Germinal center (tissue), 1 donor: Measurements from ENCODE around the gene ANKEF1.
"Not testable (repeated sequence)": the region's sequence is repeated elsewhere in the genome, so short reads cannot be mapped to it uniquely, and the experiment has no call there.

Source experiments
- DNase-seq: peaks from one replicate; pipeline ENCODE4 v3.0.0; 2012; ENCODE audit warnings: mixed read lengths, low spot score

The ANKEF1 gene

GRCh38 chr20:10032269-10032668 lies 2.5 kb upstream of the ANKEF1 start:
- not testable (repeated sequence) for DNase-seq

GRCh38 chr20:10033905-10034650 lies 709 bp upstream of the ANKEF1 start:
- DNase-seq, result no peak

GRCh38 chr20:10036321-10036720 lies 1.5 kb downstream of the ANKEF1 start:
- DNase-seq, result not testable (repeated sequence)

- no peak for DNase-seq
Measured at GRCh38 chr20:10040070-10040975, 5.5 kb downstream of the ANKEF1 start.

- DNase-seq, result no peak
Measured at GRCh38 chr20:10042086-10042485, 7.3 kb downstream of the ANKEF1 start.

GRCh38 chr20:10047427-10047826 lies 12.6 kb downstream of the ANKEF1 start:
- no peak for DNase-seq

GRCh38 chr20:10051185-10051584 lies 16.4 kb downstream of the ANKEF1 start:
- no peak for DNase-seq

- no peak for DNase-seq
Measured at GRCh38 chr20:10059006-10059405, 24.2 kb downstream of the ANKEF1 start.

GRCh38 chr20:10060226-10060625 lies 25.4 kb downstream of the ANKEF1 start:
- peak; percentile 68 for DNase-seq

- no peak for DNase-seq
Measured at GRCh38 chr20:10061641-10062040, 26.9 kb downstream of the ANKEF1 start.

GRCh38 chr20:10063482-10063881 lies 28.7 kb downstream of the ANKEF1 start:
- no peak for DNase-seq

- DNase-seq, result no peak
Measured at GRCh38 chr20:10064611-10065010, 29.8 kb downstream of the ANKEF1 start.

GRCh38 chr20:10065154-10065833 lies 30.5 kb downstream of the ANKEF1 start:
- DNase-seq, result no peak

- no peak for DNase-seq
Measured at GRCh38 chr20:10067321-10067720, 32.5 kb downstream of the ANKEF1 start.

- DNase-seq, result no peak
Measured at GRCh38 chr20:10074513-10074912, 39.7 kb downstream of the ANKEF1 start.

- DNase-seq, result no peak
Measured at GRCh38 chr20:10075606-10076005, 40.8 kb downstream of the ANKEF1 start.

- no peak for DNase-seq
Measured at GRCh38 chr20:10076126-10077080, 41.6 kb downstream of the ANKEF1 start.

GRCh38 chr20:10077081-10077471 lies 42.3 kb downstream of the ANKEF1 start:
- no peak for DNase-seq

GRCh38 chr20:10077886-10078285 lies 43.1 kb downstream of the ANKEF1 start:
- DNase-seq, result no peak

GRCh38 chr20:10078403-10078802 lies 43.6 kb downstream of the ANKEF1 start:
- no peak for DNase-seq

GRCh38 chr20:10079964-10080363 lies 45.2 kb downstream of the ANKEF1 start:
- DNase-seq, result no peak
